HepG2 (cell line): ENCODE data around the gene NCOA6. TPM values are rescaled to one million over a fixed set of nuclear protein-coding genes. Genes with fewer than 3 reads are reported as not detected.

Experiments
- AKAP8 ChIP-seq: sonication (generic); formaldehyde crosslinking; IDR thresholded peaks from 2 replicates; pipeline ENCODE4 v1.5.1; 2020; ENCODE audit warnings: mild to moderate bottlenecking, missing genetic modification reagents
- ARHGAP35 ChIP-seq: sonication (generic); formaldehyde crosslinking; IDR thresholded peaks from 2 replicates; pipeline ENCODE4 v1.9.0; 2022; ENCODE audit warnings: mild to moderate bottlenecking, inconsistent platforms, moderate library complexity, missing genetic modification reagents, borderline replicate concordance
- ATF1 ChIP-seq: IDR thresholded peaks from 2 replicates; pipeline ENCODE4 v1.6.1; 2016; ENCODE audit warnings: mild to moderate bottlenecking, control low read depth
- EZH2 ChIP-seq: conservative IDR thresholded peaks from 2 replicates; pipeline ENCODE4 v1.6.1; 2012; ENCODE audit warnings: mild to moderate bottlenecking, low read depth, low read length, moderate library complexity
- FOXM1 ChIP-seq: sonication (generic); formaldehyde crosslinking; IDR thresholded peaks from 2 replicates; pipeline ENCODE4 v1.5.0; 2020; ENCODE audit warnings: missing genetic modification reagents
- GATAD1 ChIP-seq: IDR thresholded peaks from 2 replicates; pipeline ENCODE4 v1.6.1; 2016; ENCODE audit warnings: missing genetic modification reagents, missing compliant biosample characterization
- GMEB2 ChIP-seq: IDR thresholded peaks from 2 replicates; pipeline ENCODE4 v1.6.1; 2016; ENCODE audit warnings: missing biosample characterization, missing genetic modification reagents, low read depth
- HMGA1 ChIP-seq: sonication (generic); formaldehyde crosslinking; conservative IDR thresholded peaks from 2 replicates; pipeline ENCODE4 v1.4.0; 2020; ENCODE audit warnings: missing genetic modification reagents
- HNRNPK ChIP-seq: fragments of 200-400 bp; formaldehyde crosslinking; IDR thresholded peaks from 2 replicates; pipeline ENCODE4 v1.6.1; 2018; ENCODE audit warnings: low read length, low read depth, moderate library complexity, mild to moderate bottlenecking; ENCODE audit not compliant: poor library complexity, severe bottlenecking
- IKZF5 ChIP-seq: IDR thresholded peaks from 2 replicates; pipeline ENCODE4 v1.6.1; 2018; ENCODE audit warnings: missing genetic modification reagents, mild to moderate bottlenecking, missing compliant biosample characterization
- LBX2 ChIP-seq: sonication (generic); formaldehyde crosslinking; IDR thresholded peaks from 2 replicates; pipeline ENCODE4 v1.5.0; 2020; ENCODE audit warnings: missing genetic modification reagents, mild to moderate bottlenecking, borderline replicate concordance
- MTF2 ChIP-seq: sonication (generic); formaldehyde crosslinking; IDR thresholded peaks from 2 replicates; pipeline ENCODE4 v1.5.0; 2020; ENCODE audit warnings: missing genetic modification reagents, borderline replicate concordance
- NR0B2 ChIP-seq: sonication (generic); formaldehyde crosslinking; IDR thresholded peaks from 2 replicates; pipeline ENCODE4 v1.4.0; 2020; ENCODE audit warnings: mild to moderate bottlenecking, missing genetic modification reagents
- RELA ChIP-seq: sonication (generic); formaldehyde crosslinking; IDR thresholded peaks from 2 replicates; pipeline ENCODE4 v1.4.0; 2020; ENCODE audit warnings: missing genetic modification reagents
- SRSF4 ChIP-seq: fragments of 200-400 bp; formaldehyde crosslinking; IDR thresholded peaks from one replicate; pipeline ENCODE4 v1.6.1; 2018; ENCODE audit warnings: mild to moderate bottlenecking, low read depth, low read length, moderate library complexity; ENCODE audit not compliant: poor library complexity, severe bottlenecking
- UBTF ChIP-seq: sonication (generic); formaldehyde crosslinking; IDR thresholded peaks from 2 replicates; pipeline ENCODE4 v1.4.0; 2020; ENCODE audit warnings: mild to moderate bottlenecking, missing genetic modification reagents
- ZBTB7B ChIP-seq: sonication (generic); formaldehyde crosslinking; IDR thresholded peaks from 2 replicates; pipeline ENCODE4 v1.4.0; 2020; ENCODE audit warnings: missing genetic modification reagents
- ZC3H4 ChIP-seq: sonication (generic); formaldehyde crosslinking; IDR thresholded peaks from 2 replicates; pipeline ENCODE4 v1.4.0; 2020; ENCODE audit warnings: missing genetic modification reagents, borderline replicate concordance
- ZNF17 ChIP-seq: sonication (generic); formaldehyde crosslinking; IDR thresholded peaks from 2 replicates; pipeline ENCODE4 v1.5.0; 2020; ENCODE audit warnings: mild to moderate bottlenecking, missing genetic modification reagents
- ZNF460 ChIP-seq: sonication (generic); formaldehyde crosslinking; IDR thresholded peaks from 2 replicates; pipeline ENCODE4 v1.5.1; 2020; ENCODE audit warnings: missing genetic modification reagents, mild to moderate bottlenecking, borderline replicate concordance
- ZNF615 ChIP-seq: sonication (generic); formaldehyde crosslinking; IDR thresholded peaks from 2 replicates; pipeline ENCODE4 v1.5.0; 2020; ENCODE audit warnings: mild to moderate bottlenecking, missing genetic modification reagents, borderline replicate concordance
- ZNF678 ChIP-seq: sonication (generic); formaldehyde crosslinking; IDR thresholded peaks from 2 replicates; pipeline ENCODE4 v1.4.0; 2020; ENCODE audit warnings: mild to moderate bottlenecking, missing genetic modification reagents
- ZNF740 ChIP-seq: sonication (generic); formaldehyde crosslinking; IDR thresholded peaks from 2 replicates; pipeline ENCODE4 v1.4.0; 2020; ENCODE audit warnings: missing genetic modification reagents
- ZNF891 ChIP-seq: sonication (generic); formaldehyde crosslinking; IDR thresholded peaks from 2 replicates; pipeline ENCODE4 v1.5.0; 2020; ENCODE audit warnings: mild to moderate bottlenecking, missing genetic modification reagents
- polyA plus RNA-seq, 8 experiments: library from polyadenylated mRNA; depleted of rRNA in 3 of 8; stranded (reverse) in 7 of 8; unstranded in 1 of 8; fragments of >200 nt; fragmentation: Illumina TruSeq in 4 of 8; extraction: Trizol in 4 of 8; gene quantifications; 2 replicates each; pipeline versions ENCODE4 v1.2.1 to v1.2.3, GENCODE V29; 2011 to 2016; ENCODE audit warnings: low read depth in 4 of 8, missing spikeins in 1 of 8, mixed read lengths in 1 of 8; ENCODE audit not compliant: insufficient read depth in 1 of 8
- total RNA-seq, 5 experiments: library from RNA; depleted of rRNA; stranded (reverse); fragments of >200 nt; fragmentation: Illumina TruSeq; extraction: Trizol; gene quantifications; 2 replicates each; pipeline ENCODE4 v1.2.3, GENCODE V29; 2016; ENCODE audit warnings: low read depth in 1 of 5

NCOA6 gene
- total and polyA plus RNA-seq, 2 of the 13 experiments (the other 11 are each of a cell fraction or from before 2014, with no cell fraction given): 11.2 to 29.3 TPM

- TF ChIP-seq ZNF615 (CRISPR knock-in tag): no peak
- TF ChIP-seq HMGA1: no peak
- TF ChIP-seq IKZF5 (CRISPR knock-in tag): 0 out of 2 replicates have a peak, but pooled peaks have one; percentile 2
- no peak for TF ChIP-seq EZH2
- TF ChIP-seq ZNF17: no peak
- no peak for TF ChIP-seq SRSF4
- no peak for TF ChIP-seq ARHGAP35 (CRISPR knock-in tag)
- TF ChIP-seq GMEB2 (CRISPR knock-in tag): no peak
- no peak for TF ChIP-seq ATF1 (CRISPR knock-in tag)
- TF ChIP-seq GATAD1 (CRISPR knock-in tag): no peak
- TF ChIP-seq HNRNPK: no peak
- no peak for TF ChIP-seq RELA (CRISPR knock-in tag)
- TF ChIP-seq ZC3H4 (CRISPR knock-in tag): no peak
- TF ChIP-seq ZNF891: no peak
- TF ChIP-seq FOXM1: no peak
- no peak; the same call in 1 of the 2 replicates for TF ChIP-seq UBTF
- no peak for TF ChIP-seq ZNF678 (CRISPR knock-in tag)
- TF ChIP-seq MTF2: 0 out of 2 replicates have a peak, but pooled peaks have one; percentile 12
- no peak for TF ChIP-seq ZNF740 (CRISPR knock-in tag)
- TF ChIP-seq AKAP8 (CRISPR knock-in tag): no peak
- TF ChIP-seq NR0B2: no peak
- TF ChIP-seq ZBTB7B (CRISPR knock-in tag): no peak
- no peak for TF ChIP-seq LBX2 (CRISPR knock-in tag)
- TF ChIP-seq ZNF460 (CRISPR knock-in tag): no peak
These were observed 1.4 kb downstream of the NCOA6 start (continued) for GRCh38 chr20:34824026-34824425.
